Endothelial cell of umbilical vein (primary cell): ENCODE results near the gene ZNF268. TPM values are rescaled to one million over a fixed set of nuclear protein-coding genes. Genes with fewer than 3 reads are reported as not detected.

Source experiments
- BruUV-seq: library from RNA; stranded (reverse); fragments of 400-500 nt; replicated peaks from 2 replicates; lab custom pipeline; 2021; lab: Mats Ljungman, UMichigan
- CTCF ChIA-PET: fragments of 300-600, 350-600 bp; sonication (Branson Sonifier 250); formaldehyde crosslinking; loops from one replicate; lab custom pipeline; 2021; ENCODE audit warnings: antibody characterized with exemption, inconsistent platforms; lab: Charles Lee
- POLR2A ChIA-PET: fragments of 300-600, 350-600 bp; sonication (Branson Sonifier 250); formaldehyde crosslinking; loops from one replicate; lab custom pipeline; 2021; ENCODE audit warnings: antibody characterized with exemption, inconsistent platforms; lab: Charles Lee
- DNase-seq: peaks from one replicate; pipeline ENCODE4 v3.0.0-alpha.2; 2011; ENCODE audit warnings: low read depth, low spot score
- FAIRE-seq: peaks from 2 replicates; lab custom pipeline; 2011; peaks lifted over from hg19 to GRCh38; lab: Jason Lieb, UNC
- H2AFZ ChIP-seq: 2 replicates; pipeline ENCODE4 v1.6.0; 2012; ENCODE audit warnings: low read depth, low read length, control low read depth, inconsistent platforms
- H3K27ac ChIP-seq: 2 replicates; pipeline ENCODE4 v1.5.1; 2011; ENCODE audit warnings: low read depth, mild to moderate bottlenecking, control low read depth, low read length, moderate library complexity; ENCODE audit not compliant: insufficient read depth
- H3K27me3 ChIP-seq, 2 experiments: 2 replicates each; pipeline versions ENCODE4 v1.6.0 to v1.6.1; 2011; ENCODE audit warnings: low read length in 2 of 2, mixed read lengths in 1 of 2; ENCODE audit not compliant: control insufficient read depth in 2 of 2, insufficient read depth in 2 of 2
- H3K36me3 ChIP-seq, 2 experiments: 2 replicates in 1 of 2; 3 replicates in 1 of 2; pipeline ENCODE4 v1.5.1; 2011; ENCODE audit warnings: low read length in 2 of 2, mild to moderate bottlenecking in 1 of 2, moderate library complexity in 1 of 2; ENCODE audit not compliant: control insufficient read depth in 2 of 2, insufficient read depth in 2 of 2; ENCODE audit errors: extremely low read depth in 1 of 2
- H3K4me1 ChIP-seq: 3 replicates; pipeline ENCODE4 v1.5.1; 2011; ENCODE audit warnings: mild to moderate bottlenecking, low read length; ENCODE audit not compliant: control insufficient read depth, insufficient read depth; ENCODE audit errors: extremely low read depth
- H3K4me2 ChIP-seq: 2 replicates; pipeline ENCODE4 v1.6.1; 2011; ENCODE audit warnings: low read length, control low read depth, mixed read lengths; ENCODE audit not compliant: insufficient read depth
- H3K4me3 ChIP-seq, 3 experiments: fragments of 200-600 bp in 1 of 3; sonication (generic), shearing (Covaris generic) in 1 of 3; replicated peaks in 1 of 3; 2 replicates each; pipeline ENCODE4 v1.5.1; 2011 to 2016; ENCODE audit warnings: control low read depth in 3 of 3, low read length in 3 of 3, mild to moderate bottlenecking in 2 of 3, inconsistent platforms in 1 of 3, low read depth in 1 of 3, moderate library complexity in 1 of 3; ENCODE audit not compliant: insufficient read depth in 1 of 3
- H3K79me2 ChIP-seq: 2 replicates; pipeline ENCODE4 v1.6.0; 2012; ENCODE audit warnings: low read length, inconsistent platforms; ENCODE audit not compliant: control insufficient read depth, insufficient read depth
- H3K9ac ChIP-seq: replicated peaks from 2 replicates; pipeline ENCODE3; 2011; ENCODE audit warnings: low read length, control low read depth; ENCODE audit not compliant: insufficient read depth; ENCODE audit errors: extremely low read depth
- H3K9me1 ChIP-seq: replicated peaks from 3 replicates; pipeline ENCODE4 v1.6.0; 2011; ENCODE audit warnings: mild to moderate bottlenecking, low read length; ENCODE audit not compliant: control insufficient read depth, insufficient read depth; ENCODE audit errors: extremely low read depth
- H3K9me3 ChIP-seq: replicated peaks from 2 replicates; pipeline ENCODE4 v1.5.1; 2012; ENCODE audit warnings: low read length, inconsistent platforms; ENCODE audit not compliant: control insufficient read depth, insufficient read depth
- H4K20me1 ChIP-seq: replicated peaks from 2 replicates; pipeline ENCODE3; 2011; ENCODE audit warnings: mild to moderate bottlenecking, low read length; ENCODE audit not compliant: control insufficient read depth, insufficient read depth; ENCODE audit errors: extremely low read depth
- EZH2 ChIP-seq: IDR thresholded peaks from 2 replicates; pipeline ENCODE4 v1.6.1; 2012; ENCODE audit warnings: borderline replicate concordance, low read depth, mild to moderate bottlenecking, moderate library complexity, low read length, inconsistent platforms; ENCODE audit not compliant: severe bottlenecking
- FOS ChIP-seq: IDR thresholded peaks from 2 replicates; pipeline ENCODE4 v1.6.1; 2011; ENCODE audit warnings: mild to moderate bottlenecking, low read length, moderate library complexity, borderline replicate concordance; ENCODE audit not compliant: insufficient read depth
- GATA2 ChIP-seq: IDR thresholded peaks from 2 replicates; pipeline ENCODE4 v1.7.0; 2011; ENCODE audit warnings: low read depth, mild to moderate bottlenecking, moderate library complexity, mixed read lengths, low read length; ENCODE audit not compliant: insufficient read length, insufficient read depth
- JUN ChIP-seq: IDR thresholded peaks from 2 replicates; pipeline ENCODE4 v1.6.1; 2011; ENCODE audit warnings: borderline replicate concordance, low read depth; ENCODE audit not compliant: insufficient read length, insufficient read depth
- MYC ChIP-seq: IDR thresholded peaks from one replicate; pipeline ENCODE4 v1.6.1; 2011; ENCODE audit warnings: mild to moderate bottlenecking, low read depth, low read length
- POLR2A ChIP-seq: IDR thresholded peaks from 2 replicates; pipeline ENCODE4 v1.6.1; 2012; ENCODE audit warnings: low read depth, mild to moderate bottlenecking, control low read depth, low read length
- POLR2AphosphoS5 ChIP-seq: IDR thresholded peaks from 2 replicates; pipeline ENCODE4 v1.6.1; 2012; ENCODE audit warnings: low read depth, mild to moderate bottlenecking, control low read depth, low read length, moderate library complexity; ENCODE audit not compliant: insufficient read depth
- dilution Hi-C: fragments of 300-500 bp; cut with MboI; formaldehyde crosslinking; loops from one replicate; pipeline ENCODE4 v1.15.0; 2019; ENCODE audit warnings: low sequenced_read_pairs; ENCODE audit not compliant: extremely low pct_ligation_motif_present
- intact Hi-C: fragments of 100-400 bp; cut with micrococcal nuclease; formaldehyde crosslinking; loops from one replicate; pipeline ENCODE4 v1.10.0; 2022
- polyA plus RNA-seq, 4 experiments: library from polyadenylated mRNA; depleted of rRNA in 3 of 4; stranded (reverse) in 3 of 4; unstranded in 1 of 4; fragments of >200 nt; gene quantifications; 2 replicates each; pipeline versions ENCODE4 v1.2.1 to v1.2.3, GENCODE V29; 2011 to 2012; ENCODE audit warnings: missing spikeins in 1 of 4
- total RNA-seq: library from RNA; stranded (reverse); gene quantifications from 2 replicates; pipeline ENCODE4 v1.2.3, GENCODE V29; 2021
- TF ChIP-seq, protein P1 (sequence below), 2 donors: IDR thresholded peaks; 1 replicate in 1 of 2; 2 replicates in 1 of 2; pipeline ENCODE4 v1.5.1; 2011; ENCODE audit warnings: low read length in 2 of 2, mild to moderate bottlenecking in 2 of 2, moderate library complexity in 2 of 2, control low read depth in 1 of 2, inconsistent platforms in 1 of 2, low read depth in 1 of 2; ENCODE audit not compliant: insufficient read depth in 1 of 2; ENCODE audit errors: extremely low read depth in 1 of 2
- TF ChIP-seq, protein P2 (sequence below): IDR thresholded peaks from 2 replicates; pipeline ENCODE4 v1.6.1; 2011; ENCODE audit not compliant: insufficient read depth, insufficient read length

ZNF268 gene
- total and polyA plus RNA-seq, 2 donors (not counting 3 experiments of a cell fraction or from before 2014, with no cell fraction given) = 7.7 to 17.3 TPM

DNA sequence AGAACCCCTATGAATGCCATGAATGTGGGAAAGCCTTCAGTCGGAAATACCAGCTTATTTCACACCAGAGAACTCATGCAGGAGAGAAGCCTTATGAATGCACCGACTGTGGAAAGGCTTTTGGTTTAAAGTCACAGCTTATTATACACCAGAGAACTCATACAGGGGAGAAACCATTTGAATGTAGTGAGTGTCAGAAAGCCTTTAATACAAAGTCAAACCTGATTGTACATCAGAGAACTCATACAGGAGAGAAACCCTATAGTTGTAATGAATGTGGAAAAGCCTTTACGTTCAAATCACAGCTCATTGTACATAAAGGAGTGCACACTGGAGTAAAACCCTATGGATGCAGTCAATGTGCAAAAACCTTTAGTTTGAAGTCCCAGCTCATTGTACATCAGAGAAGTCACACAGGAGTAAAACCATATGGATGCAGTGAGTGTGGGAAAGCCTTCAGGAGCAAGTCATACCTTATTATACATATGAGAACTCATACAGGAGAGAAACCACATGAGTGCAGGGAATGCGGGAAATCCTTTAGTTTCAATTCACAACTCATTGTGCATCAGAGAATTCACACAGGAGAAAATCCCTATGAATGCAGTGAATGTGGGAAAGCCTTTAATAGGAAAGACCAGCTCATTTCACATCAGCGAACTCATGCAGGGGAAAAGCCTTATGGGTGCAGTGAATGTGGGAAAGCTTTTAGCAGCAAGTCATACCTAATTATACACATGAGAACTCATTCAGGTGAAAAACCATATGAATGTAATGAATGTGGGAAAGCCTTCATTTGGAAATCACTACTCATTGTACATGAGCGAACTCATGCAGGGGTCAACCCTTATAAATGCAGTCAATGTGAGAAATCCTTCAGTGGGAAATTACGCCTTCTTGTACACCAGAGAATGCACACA lies 22.3 kb downstream of the ZNF268 start:
- peaks cover 39% of the 10 kb centered on the region for H3K9me3 ChIP-seq
- no peak for TF ChIP-seq FOS
- no peak for FAIRE-seq
- no peak overlapping the region for H3K27ac ChIP-seq
- intact Hi-C loops = no loop called here
- no peaks in the 10 kb centered on the region for H4K20me1 ChIP-seq
- H3K79me2 ChIP-seq = no peaks in the 10 kb centered on the region
- DNase-seq = no peak
- no peaks in the 10 kb centered on the region for H3K9me1 ChIP-seq
- H3K9ac ChIP-seq = no peak overlapping the region
- no TSS peak for BruUV-seq
- no peak overlapping the region for H3K4me2 ChIP-seq
- H3K4me3 ChIP-seq = no peak overlapping the region
- peaks cover 12 to 14% of the 10 kb centered on the region in 2 experiments for H3K36me3 ChIP-seq
- ChIA-PET POLR2A (no interaction called here), CTCF (no interaction called here)
- H3K4me1 ChIP-seq = no peaks in the 10 kb centered on the region
- H3K27me3 ChIP-seq = no peaks in the 10 kb centered on the region
- H2AFZ ChIP-seq = no peak overlapping the region
- dilution Hi-C loops = no loop called here

DNA sequence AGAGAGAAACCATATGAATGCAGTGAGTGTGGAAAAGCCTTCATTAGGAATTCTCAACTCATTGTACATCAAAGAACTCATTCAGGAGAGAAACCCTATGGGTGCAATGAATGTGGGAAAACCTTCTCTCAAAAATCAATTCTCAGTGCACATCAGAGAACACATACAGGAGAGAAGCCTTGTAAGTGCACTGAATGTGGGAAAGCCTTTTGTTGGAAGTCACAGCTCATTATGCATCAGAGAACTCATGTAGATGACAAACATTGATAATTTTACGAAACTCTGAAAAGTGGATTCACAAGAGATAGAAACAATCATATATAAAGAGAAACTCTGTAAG lies 22.9 kb downstream of the ZNF268 start:
- dilution Hi-C loops (no loop called here), intact Hi-C loops (no loop called here)
- FAIRE-seq = no peak
- H3K27me3 ChIP-seq = no peaks in the 10 kb centered on the region
- no peak overlapping the region for H3K27ac ChIP-seq
- POLR2A ChIA-PET = no interaction called here
- no TSS peak for BruUV-seq
- H3K79me2 ChIP-seq = no peaks in the 10 kb centered on the region
- H3K9ac ChIP-seq = no peak overlapping the region
- TF ChIP-seq, protein P1, sequence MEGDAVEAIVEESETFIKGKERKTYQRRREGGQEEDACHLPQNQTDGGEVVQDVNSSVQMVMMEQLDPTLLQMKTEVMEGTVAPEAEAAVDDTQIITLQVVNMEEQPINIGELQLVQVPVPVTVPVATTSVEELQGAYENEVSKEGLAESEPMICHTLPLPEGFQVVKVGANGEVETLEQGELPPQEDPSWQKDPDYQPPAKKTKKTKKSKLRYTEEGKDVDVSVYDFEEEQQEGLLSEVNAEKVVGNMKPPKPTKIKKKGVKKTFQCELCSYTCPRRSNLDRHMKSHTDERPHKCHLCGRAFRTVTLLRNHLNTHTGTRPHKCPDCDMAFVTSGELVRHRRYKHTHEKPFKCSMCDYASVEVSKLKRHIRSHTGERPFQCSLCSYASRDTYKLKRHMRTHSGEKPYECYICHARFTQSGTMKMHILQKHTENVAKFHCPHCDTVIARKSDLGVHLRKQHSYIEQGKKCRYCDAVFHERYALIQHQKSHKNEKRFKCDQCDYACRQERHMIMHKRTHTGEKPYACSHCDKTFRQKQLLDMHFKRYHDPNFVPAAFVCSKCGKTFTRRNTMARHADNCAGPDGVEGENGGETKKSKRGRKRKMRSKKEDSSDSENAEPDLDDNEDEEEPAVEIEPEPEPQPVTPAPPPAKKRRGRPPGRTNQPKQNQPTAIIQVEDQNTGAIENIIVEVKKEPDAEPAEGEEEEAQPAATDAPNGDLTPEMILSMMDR (IDR thresholded peaks at IDR 0.05; ENCODE audit: extremely low read depth in 1 of 2, insufficient read depth in 1 of 2, low read depth in 1 of 2, low read length in 2 of 2) = no peak
- TF ChIP-seq, protein P2, sequence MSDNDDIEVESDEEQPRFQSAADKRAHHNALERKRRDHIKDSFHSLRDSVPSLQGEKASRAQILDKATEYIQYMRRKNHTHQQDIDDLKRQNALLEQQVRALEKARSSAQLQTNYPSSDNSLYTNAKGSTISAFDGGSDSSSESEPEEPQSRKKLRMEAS = no peak
- TF ChIP-seq GATA2 (no peak), POLR2A (no peak), EZH2 (no peak), JUN (no peak), MYC (no peak), POLR2AphosphoS5 (no peak), FOS (no peak)
- no peak overlapping the region for H3K4me2 ChIP-seq
- H4K20me1 ChIP-seq = no peaks in the 10 kb centered on the region
- DNase-seq = no peak
- no peaks in the 10 kb centered on the region for H3K9me1 ChIP-seq
- no peaks in the 10 kb centered on the region for H3K4me1 ChIP-seq
- no peak overlapping the region for H2AFZ ChIP-seq
- peaks cover 39% of the 10 kb centered on the region for H3K9me3 ChIP-seq
- CTCF ChIA-PET = no interaction called here
- peaks cover 12 to 14% of the 10 kb centered on the region in 2 experiments for H3K36me3 ChIP-seq
- no peak overlapping the region for H3K4me3 ChIP-seq
